HG02938 (cell line): Measurements from ENCODE around the gene SLC30A7.
A peak's percentile ranks its signal among the peaks of the same experiment; 100 is the strongest.
"Not testable (repeated sequence)": the region's sequence is repeated elsewhere in the genome, so short reads cannot be mapped to it uniquely, and the experiment has no call there.

ENCODE experiments used
- ATAC-seq: cut with Tn5 transposase; IDR thresholded peaks from one replicate; pipeline ENCODE4 v1.9.1; 2021; ENCODE audit warnings: mild to moderate bottlenecking, moderate library complexity; ENCODE audit not compliant: unreplicated experiment

Gene SLC30A7

GRCh38 chr1:100889869-100890482 is 5.9 kb upstream of the SLC30A7 start:
- not testable (repeated sequence) for ATAC-seq

GRCh38 chr1:100891380-100891779 is 4.5 kb upstream of the SLC30A7 start:
- ATAC-seq, result no peak

- no peak for ATAC-seq
Measured at GRCh38 chr1:100892554-100892953, 3.3 kb upstream of the SLC30A7 start.

GRCh38 chr1:100893718-100894117 is 2.2 kb upstream of the SLC30A7 start:
- ATAC-seq, result no peak

- ATAC-seq, result peak; percentile 43
Measured at GRCh38 chr1:100894603-100895539, 1.0 kb upstream of the SLC30A7 start, which contains the start of gene EXTL2. TSS of gene EXTL2 (minus strand) at chr1:100894842. CDS start at chr1:100888757, 6,085 bp downstream.

- ATAC-seq, result peak; percentile 68
Measured at GRCh38 chr1:100896481-100896982, 642 bp downstream of the SLC30A7 start.

- no peak for ATAC-seq
Measured at GRCh38 chr1:100902365-100902764, 6.5 kb downstream of the SLC30A7 start.

- no peak for ATAC-seq
Measured at GRCh38 chr1:100903777-100904176, 7.9 kb downstream of the SLC30A7 start.

- ATAC-seq, result no peak
Measured at GRCh38 chr1:100904528-100904927, 8.6 kb downstream of the SLC30A7 start.

- no peak for ATAC-seq
Measured at GRCh38 chr1:100905181-100905580, 9.3 kb downstream of the SLC30A7 start.

- ATAC-seq, result no peak
Measured at GRCh38 chr1:100907887-100908286, 12.0 kb downstream of the SLC30A7 start.

- ATAC-seq, result no peak
Measured at GRCh38 chr1:100909018-100909417, 13.1 kb downstream of the SLC30A7 start.

- no peak for ATAC-seq
Measured at GRCh38 chr1:100912019-100912418, 16.1 kb downstream of the SLC30A7 start.

GRCh38 chr1:100921110-100921706 is 25.3 kb downstream of the SLC30A7 start:
- no peak for ATAC-seq

- no peak for ATAC-seq
Measured at GRCh38 chr1:100924212-100924611, 28.3 kb downstream of the SLC30A7 start.

- no peak for ATAC-seq
Measured at GRCh38 chr1:100924991-100925390, 29.1 kb downstream of the SLC30A7 start.

GRCh38 chr1:100926240-100926639 is 30.4 kb downstream of the SLC30A7 start:
- no peak for ATAC-seq

- ATAC-seq, result no peak
Measured at GRCh38 chr1:100927276-100927675, 31.4 kb downstream of the SLC30A7 start.

GRCh38 chr1:100928128-100928527 is 32.2 kb downstream of the SLC30A7 start:
- no peak for ATAC-seq

- no peak for ATAC-seq
Measured at GRCh38 chr1:100930494-100930893, 34.6 kb downstream of the SLC30A7 start.

- no peak for ATAC-seq
Measured at GRCh38 chr1:100931716-100932115, 35.8 kb downstream of the SLC30A7 start.
